Measurements from ENCODE around the gene KYAT1. TPM values are rescaled to one million over a fixed set of nuclear protein-coding genes. Genes with fewer than 3 reads are reported as not detected.

Gene KYAT1
- total and polyA plus RNA-seq, 2 of the 8 experiments (the other 6 are each of a cell fraction or from before 2014, with no cell fraction given): 30.4 to 42.2 TPM

DNA sequence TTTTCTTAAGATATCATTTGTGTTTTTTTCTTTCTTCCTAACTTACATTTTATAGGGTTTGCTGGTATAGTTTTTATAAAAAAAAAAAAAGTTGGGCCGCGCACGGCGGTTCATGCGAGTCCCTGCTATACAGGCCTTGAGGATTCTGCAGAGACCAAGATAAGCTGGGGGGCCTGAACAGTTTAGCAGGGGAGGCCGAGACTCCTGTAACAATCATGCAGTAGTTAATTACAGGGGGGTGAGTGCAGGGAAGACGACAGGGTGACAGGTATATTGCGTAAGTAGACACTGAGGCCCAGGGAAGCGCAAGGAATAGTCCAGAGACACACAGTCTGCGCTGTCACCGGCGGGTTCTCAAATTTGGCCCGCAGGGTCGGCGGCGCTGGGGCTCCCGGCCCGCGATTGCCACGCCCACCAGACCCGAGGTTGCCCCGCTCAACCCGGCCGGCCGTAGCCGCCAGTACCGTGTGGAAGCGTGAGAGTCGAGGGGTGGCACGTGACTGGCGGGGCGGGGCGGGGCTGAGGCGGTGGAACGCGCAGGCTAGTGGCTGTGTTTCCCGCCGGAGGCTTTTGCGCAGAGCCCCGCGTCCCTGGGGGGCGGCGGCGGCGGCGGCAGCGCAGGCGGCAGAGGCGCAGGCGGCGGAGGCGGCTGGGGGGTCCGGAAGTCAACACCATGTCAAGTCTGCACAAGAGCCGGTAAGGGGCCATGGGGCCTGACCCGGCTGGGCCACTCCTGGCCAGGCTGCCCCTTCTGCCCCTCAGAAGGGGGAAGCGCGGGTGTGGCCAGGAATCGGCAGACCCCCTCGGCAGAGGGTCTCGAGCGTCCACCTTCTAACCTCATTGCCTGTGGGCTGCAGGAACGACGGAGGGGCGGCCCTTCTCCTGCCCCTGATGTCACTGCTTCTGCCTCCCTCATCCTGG lies 94.8 kb downstream of the KYAT1 start, which contains the start of gene TBC1D13 (continued):
- TF ChIP-seq POLR2AphosphoS5 (IDR thresholded peaks at IDR 0.05; ENCODE audit: low read depth, low read length): no peak
- peak in 1 of 2 experiments; percentile 76; a peak in 1 of 4 replicates for TF ChIP-seq HDAC2 (IDR thresholded peaks at IDR 0.05; ENCODE audit: borderline replicate concordance in 1 of 2, low read depth in 2 of 2, low read length in 2 of 2)
- peak; percentile 90; the same call in 1 of the 2 replicates for TF ChIP-seq SP4 (IDR thresholded peaks at IDR 0.05; ENCODE audit: low read length)
- peak; percentile 72; the same call in 1 of the 2 replicates for TF ChIP-seq RBBP5 (IDR thresholded peaks at IDR 0.05; ENCODE audit: borderline replicate concordance, low read depth, low read length)
- no peak for TF ChIP-seq BACH1 (IDR thresholded peaks at IDR 0.05; ENCODE audit: low read length)
- no peak for TF ChIP-seq SAP30 (IDR thresholded peaks at IDR 0.05; ENCODE audit: insufficient read depth, insufficient replicate concordance, low read length)
- 0 out of 2 replicates have a peak, but pooled peaks have one; percentile 61 for TF ChIP-seq GTF2F1 (IDR thresholded peaks at IDR 0.05; ENCODE audit: borderline replicate concordance, low read depth, low read length)
- TF ChIP-seq, protein P1, sequence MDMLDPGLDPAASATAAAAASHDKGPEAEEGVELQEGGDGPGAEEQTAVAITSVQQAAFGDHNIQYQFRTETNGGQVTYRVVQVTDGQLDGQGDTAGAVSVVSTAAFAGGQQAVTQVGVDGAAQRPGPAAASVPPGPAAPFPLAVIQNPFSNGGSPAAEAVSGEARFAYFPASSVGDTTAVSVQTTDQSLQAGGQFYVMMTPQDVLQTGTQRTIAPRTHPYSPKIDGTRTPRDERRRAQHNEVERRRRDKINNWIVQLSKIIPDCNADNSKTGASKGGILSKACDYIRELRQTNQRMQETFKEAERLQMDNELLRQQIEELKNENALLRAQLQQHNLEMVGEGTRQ (IDR thresholded peaks at IDR 0.05; ENCODE audit: low read length): peak; percentile 87
- no peak for TF ChIP-seq RFX5 (IDR thresholded peaks at IDR 0.05; ENCODE audit: borderline replicate concordance, low read depth, low read length)
- no peak for TF ChIP-seq POU5F1 (IDR thresholded peaks at IDR 0.05; ENCODE audit: low read depth, low read length)
- TF ChIP-seq MAFK (IDR thresholded peaks at IDR 0.05; ENCODE audit: low read depth, low read length): no peak
- no peak for TF ChIP-seq ATF2 (IDR thresholded peaks at IDR 0.05; ENCODE audit: low read length)
- TF ChIP-seq CHD1 (IDR thresholded peaks at IDR 0.05; ENCODE audit: low read depth, low read length): no peak
- TF ChIP-seq TEAD4 (IDR thresholded peaks at IDR 0.05; ENCODE audit: low read depth, low read length): no peak
- TF ChIP-seq RXRA (IDR thresholded peaks at IDR 0.05; ENCODE audit: insufficient read depth, low read depth, low read length): no peak
- TF ChIP-seq CEBPB (IDR thresholded peaks at IDR 0.05; ENCODE audit: low read depth, low read length): peak; percentile 91
- peak; percentile 76 for TF ChIP-seq CREB1 (IDR thresholded peaks at IDR 0.05)
- TF ChIP-seq NRF1 (IDR thresholded peaks at IDR 0.05; ENCODE audit: low read depth, low read length): no peak
- peak; percentile 53; the same call in 1 of the 2 replicates for TF ChIP-seq SP1 (IDR thresholded peaks at IDR 0.05; ENCODE audit: low read depth, low read length)
- TF ChIP-seq TAF7 (optimal IDR thresholded peaks at IDR 0.05; ENCODE audit: borderline replicate concordance, low read depth, low read length): no peak
- TF ChIP-seq PHF8 (conservative IDR thresholded peaks at IDR 0.05; ENCODE audit: low read depth, low read length): peak; percentile 77

Measured in H1 (cell line).